ENCODE results near the gene HCN2. TPM values are rescaled to one million over a fixed set of nuclear protein-coding genes. Genes with fewer than 3 reads are reported as not detected.

The HCN2 gene
- total and polyA plus RNA-seq, 4 experiments from 2014 or later: 2.5 to 2.9 TPM; not detected in 2

- peak; percentile 98 to 99 (median 99) for DNase-seq
- peaks cover 18 to 49% (median 35%) of the 10 kb centered on the region in 4 donors for H3K4me1 Mint-ChIP-seq
- intact Hi-C loops (cut with micrococcal nuclease): loop anchor here (1.0 to 2.0 kb wide), 7 partner anchors 17 to 225 kb away; partner anchors contain the start of genes CDC34, HCN2, POLRMT and PTBP1
- peaks cover 0 to 9% of the 10 kb centered on the region in 2 donors for H3K36me3 Mint-ChIP-seq
- ChIA-PET CTCF (ENCODE audit: partially characterized antibody) (interaction anchor here (1.1 kb wide), 1 partner anchor 40 kb away, joined by 4 read pairs; the partner anchor contains the start of gene CDC34), POLR2A (ENCODE audit: partially characterized antibody) (interaction anchor here (0.6 to 3.5 kb wide), 13 partner anchors 12 to 107 kb away, joined by 3 to 25 read pairs (median 6); partner anchors contain the start of genes CDC34, GZMM, POLRMT and RNF126)
- H3K4me3 Mint-ChIP-seq: peak within 1 kb of the TSS; percentile 95 to 99 (median 98)
- H3K9me3 Mint-ChIP-seq: no peaks in the 10 kb centered on the region
- H3K27me3 Mint-ChIP-seq: no peaks in the 10 kb centered on the region
- no peaks in the 10 kb centered on the region for H3K36me3 ChIP-seq (ENCODE audit: insufficient read depth, low read length)
- H3K9me3 ChIP-seq (ENCODE audit: control insufficient read depth in 1 of 2, low read length in 2 of 2): no peaks in the 10 kb centered on the region
- peak within 1 kb of the TSS; percentile 70 for H3K27ac ChIP-seq (ENCODE audit: low read depth, low read length)
- peak within 1 kb of the TSS; percentile 75 to 81 for H3K4me3 ChIP-seq (ENCODE audit: low read length in 2 of 2)
- H3K27me3 ChIP-seq (ENCODE audit: insufficient read depth, low read length): no peaks in the 10 kb centered on the region
- peak within 1 kb of the TSS; percentile 96 to 100 (median 98) for H3K27ac Mint-ChIP-seq
- H3K4me1 ChIP-seq (ENCODE audit: insufficient read depth, low read length): peaks cover 46% of the 10 kb centered on the region
Observed at GRCh38 chr19:572140-572742, 17.4 kb upstream of the HCN2 start, which contains the start of gene BSG. Gene BSG (plus strand): TSS chr19:572596. CDS start chr19:572635, 39 bp downstream.

- Histone ChIP-seq H3K27ac (ENCODE audit: low read depth, low read length) (peak overlapping the region; percentile 70), H3K36me3 (ENCODE audit: insufficient read depth, low read length) (no peaks in the 10 kb centered on the region), H3K9me3 (ENCODE audit: control insufficient read depth in 1 of 2, low read length in 2 of 2) (no peaks in the 10 kb centered on the region), H3K27me3 (ENCODE audit: insufficient read depth, low read length) (no peaks in the 10 kb centered on the region), H3K4me3 (ENCODE audit: low read length in 2 of 2) (peak overlapping the region; percentile 75 to 81), H3K4me1 (ENCODE audit: insufficient read depth, low read length) (peaks cover 46% of the 10 kb centered on the region)
- DNase-seq: peak in 1 of 5 donors; percentile 47
- CTCF ChIA-PET (ENCODE audit: partially characterized antibody): no interaction called here
- Mint-ChIP-seq H3K27me3 (no peaks in the 10 kb centered on the region), H3K4me1 (peaks cover 18 to 51% (median 35%) of the 10 kb centered on the region in 4 donors), H3K9me3 (no peaks in the 10 kb centered on the region), H3K36me3 (peaks cover 0 to 9% of the 10 kb centered on the region in 2 donors), H3K4me3 (peak overlapping the region; percentile 88 to 98 (median 92)), H3K27ac (peak overlapping the region; percentile 42 to 98 (median 91))
- POLR2A ChIA-PET (ENCODE audit: partially characterized antibody): interaction anchor here (0.6 to 3.5 kb wide), 10 partner anchors 11 to 90 kb away, joined by 3 to 25 read pairs (median 6); partner anchors contain the start of genes CDC34, GZMM, POLRMT and RNF126
- intact Hi-C loops (cut with micrococcal nuclease): loop anchor here (1.0 to 2.0 kb wide), 7 partner anchors 16 to 224 kb away; partner anchors contain the start of genes CDC34, HCN2, POLRMT and PTBP1
Observed at GRCh38 chr19:572743-573518, 16.8 kb upstream of the HCN2 start.

- H3K9me3 Mint-ChIP-seq: no peaks in the 10 kb centered on the region
- Histone ChIP-seq H3K27me3 (ENCODE audit: insufficient read depth, low read length) (no peaks in the 10 kb centered on the region), H3K4me3 (ENCODE audit: low read length in 2 of 2) (peak overlapping the region; percentile 75 to 81), H3K27ac (ENCODE audit: low read depth, low read length) (peak overlapping the region; percentile 70), H3K9me3 (ENCODE audit: control insufficient read depth in 1 of 2, low read length in 2 of 2) (no peaks in the 10 kb centered on the region), H3K36me3 (ENCODE audit: insufficient read depth, low read length) (no peaks in the 10 kb centered on the region), H3K4me1 (ENCODE audit: insufficient read depth, low read length) (peaks cover 46% of the 10 kb centered on the region)
- H3K4me3 Mint-ChIP-seq: peak overlapping the region; percentile 79 to 92 (median 82)
- intact Hi-C loops (cut with micrococcal nuclease): loop anchor here (2.0 kb wide), 1 partner anchor 15 kb away; the partner anchor contains the start of gene HCN2
- H3K27ac Mint-ChIP-seq: peak overlapping the region in 6 of 7 donors; percentile 42 to 76 (median 62)
- H3K4me1 Mint-ChIP-seq: peaks cover 18 to 51% (median 35%) of the 10 kb centered on the region in 4 donors
- no peaks in the 10 kb centered on the region for H3K27me3 Mint-ChIP-seq
- CTCF ChIA-PET (ENCODE audit: partially characterized antibody): interaction anchor here (2.5 kb wide), 1 partner anchor 11 kb away, joined by 10 read pairs; no protein-coding TSS in a partner anchor
- peaks cover 0 to 12% of the 10 kb centered on the region in 2 donors for H3K36me3 Mint-ChIP-seq
- POLR2A ChIA-PET (ENCODE audit: partially characterized antibody): no interaction called here
- DNase-seq: no peak
Observed at GRCh38 chr19:573519-573825, 16.2 kb upstream of the HCN2 start.

DNA sequence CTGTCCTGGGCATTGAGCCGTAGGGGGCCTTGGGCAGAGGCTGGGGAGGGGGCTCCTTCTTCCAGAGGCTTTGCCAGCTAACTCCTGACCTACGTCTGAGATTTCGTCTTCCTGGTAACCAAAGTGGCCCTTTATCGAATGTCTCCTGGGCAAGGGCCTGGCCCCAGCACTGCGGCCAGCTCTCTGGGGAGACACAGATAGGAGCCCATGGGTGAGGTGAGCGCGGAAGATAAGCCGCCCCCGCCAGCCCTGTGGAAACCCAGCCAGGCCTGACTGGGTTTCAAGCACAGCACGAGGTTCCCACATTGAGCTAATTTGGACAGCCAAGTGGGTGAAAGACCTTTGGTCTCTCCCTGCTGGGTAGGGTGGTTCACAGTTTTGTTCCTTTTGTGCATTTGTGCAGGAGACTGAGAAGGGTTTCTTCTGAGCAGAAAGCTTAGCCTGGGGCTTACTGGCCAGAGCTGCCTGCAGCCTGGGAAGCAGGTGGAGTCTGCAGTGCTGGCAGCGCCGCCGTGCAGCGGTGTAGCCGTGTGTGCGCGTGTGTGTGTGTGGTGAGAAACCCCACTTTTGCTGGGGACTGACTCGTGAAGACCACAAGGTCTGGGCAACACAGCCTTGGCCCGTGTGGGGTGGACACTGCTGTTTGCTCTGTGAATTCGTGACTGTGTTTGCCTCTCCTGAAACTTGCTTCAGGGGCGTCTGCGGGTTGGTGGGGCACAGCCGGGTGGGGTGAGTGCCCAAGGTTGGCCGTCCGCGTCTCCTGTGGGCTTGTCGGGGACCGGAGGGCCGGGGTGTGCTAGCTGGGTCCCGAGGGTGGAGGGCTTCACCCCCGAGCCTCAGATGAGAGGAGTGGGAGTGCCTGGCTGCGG lies 14.8 kb upstream of the HCN2 start:
- Histone ChIP-seq H3K4me1 (ENCODE audit: insufficient read depth, low read length) (peaks cover 46% of the 10 kb centered on the region), H3K4me3 (ENCODE audit: low read length in 2 of 2) (no peak overlapping the region), H3K27me3 (ENCODE audit: insufficient read depth, low read length) (no peaks in the 10 kb centered on the region), H3K36me3 (ENCODE audit: insufficient read depth, low read length) (peaks cover 2% of the 10 kb centered on the region), H3K27ac (ENCODE audit: low read depth, low read length) (no peak overlapping the region), H3K9me3 (ENCODE audit: control insufficient read depth in 1 of 2, low read length in 2 of 2) (no peaks in the 10 kb centered on the region)
- Mint-ChIP-seq H3K9me3 (no peaks in the 10 kb centered on the region), H3K4me1 (peaks cover 18 to 47% (median 32%) of the 10 kb centered on the region in 4 donors), H3K27me3 (no peaks in the 10 kb centered on the region), H3K36me3 (peaks cover 0 to 13% of the 10 kb centered on the region in 2 donors), H3K4me3 (peak overlapping the region; percentile 21 to 80 (median 62)), H3K27ac (peak overlapping the region in 5 of 7 donors; percentile 13 to 66 (median 48))
- ChIA-PET POLR2A (ENCODE audit: partially characterized antibody) (interaction anchor here (0.7 to 1.5 kb wide), 4 partner anchors 9 to 101 kb away, joined by 3 to 4 read pairs (median 4); no protein-coding TSS in a partner anchor), CTCF (ENCODE audit: partially characterized antibody) (interaction anchor here (1.4 to 2.5 kb wide), 2 partner anchors 10 to 65 kb away, joined by 7 to 10 read pairs; no protein-coding TSS in a partner anchor)
- intact Hi-C loops (cut with micrococcal nuclease): no loop called here
- no peak for DNase-seq

DNA sequence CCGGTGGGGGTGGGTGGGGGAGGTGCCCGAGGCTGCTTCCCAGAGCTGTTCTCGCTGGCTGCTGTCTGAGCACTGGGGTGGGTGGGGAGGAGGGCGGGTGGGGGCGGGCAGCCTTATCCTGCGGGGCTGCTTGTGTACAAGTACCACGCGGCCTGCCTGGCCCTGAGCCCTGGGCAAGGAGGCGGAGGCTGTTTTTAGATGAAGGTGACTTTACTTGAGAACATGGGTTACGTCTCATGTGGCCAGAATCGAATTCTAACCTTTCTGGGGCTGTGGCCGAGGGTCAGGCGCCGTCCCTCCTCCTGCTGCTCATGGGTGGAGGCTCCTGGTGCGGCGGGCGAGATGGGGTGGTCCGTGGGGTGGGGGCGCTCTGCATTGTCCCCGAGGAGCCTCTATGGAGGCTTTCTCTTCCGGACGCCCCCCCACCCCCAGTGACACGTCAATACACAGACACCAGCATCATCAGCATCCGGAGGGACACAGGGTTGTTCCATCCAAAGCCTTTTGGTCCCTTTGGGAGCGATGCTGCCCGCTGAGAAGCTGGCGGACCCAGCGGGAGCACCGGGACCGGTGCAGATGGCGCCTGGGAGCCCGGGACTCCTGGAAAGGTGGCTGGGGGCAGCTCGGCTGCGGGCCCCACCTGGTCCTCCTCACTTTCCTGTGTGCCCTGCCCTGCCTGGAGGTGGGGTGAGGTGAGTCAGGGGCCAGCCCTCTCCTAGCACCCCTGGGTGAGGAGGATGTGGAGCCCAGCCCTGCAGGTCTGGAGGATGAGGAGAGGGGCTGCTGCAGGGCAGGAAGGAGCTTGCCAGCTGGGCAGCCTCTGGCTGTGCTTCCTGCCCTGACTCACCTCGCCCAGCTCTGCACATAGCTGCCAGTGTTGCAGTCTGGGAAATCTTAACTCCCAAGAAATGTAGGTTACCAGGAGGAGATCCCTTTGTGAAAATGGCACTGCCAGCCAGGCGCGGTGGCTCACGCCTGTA lies 13.9 kb upstream of the HCN2 start:
- Histone ChIP-seq H3K9me3 (ENCODE audit: control insufficient read depth in 1 of 2, low read length in 2 of 2) (no peaks in the 10 kb centered on the region), H3K4me3 (ENCODE audit: low read length in 2 of 2) (no peak overlapping the region), H3K27me3 (ENCODE audit: insufficient read depth, low read length) (no peaks in the 10 kb centered on the region), H3K36me3 (ENCODE audit: insufficient read depth, low read length) (peaks cover 7% of the 10 kb centered on the region), H3K27ac (ENCODE audit: low read depth, low read length) (no peak overlapping the region), H3K4me1 (ENCODE audit: insufficient read depth, low read length) (peaks cover 45% of the 10 kb centered on the region)
- Mint-ChIP-seq H3K4me3 (peak overlapping the region in 1 of 8 donors; percentile 10), H3K9me3 (no peaks in the 10 kb centered on the region), H3K4me1 (peaks cover 18 to 45% (median 30%) of the 10 kb centered on the region in 4 donors), H3K27ac (no peak overlapping the region), H3K36me3 (peaks cover 0 to 15% of the 10 kb centered on the region in 2 donors), H3K27me3 (no peaks in the 10 kb centered on the region)
- POLR2A ChIA-PET (ENCODE audit: partially characterized antibody): interaction anchor here (0.7 to 1.5 kb wide), 3 partner anchors 8 to 100 kb away, joined by 3 to 4 read pairs (median 4); no protein-coding TSS in a partner anchor
- intact Hi-C loops (cut with micrococcal nuclease): no loop called here
- CTCF ChIA-PET (ENCODE audit: partially characterized antibody): interaction anchor here (2.5 kb wide), 1 partner anchor 9 kb away, joined by 10 read pairs; no protein-coding TSS in a partner anchor
- DNase-seq: peak in 1 of 5 donors; percentile 16
